Measurements from ENCODE around the gene IFIT3. TPM values are rescaled to one million over a fixed set of nuclear protein-coding genes. Genes with fewer than 3 reads are reported as not detected.
A peak's percentile ranks its signal among the peaks of the same experiment; 100 is the strongest.

The IFIT3 gene
- polyA plus RNA-seq, 1 donor from 2014 or later = 16.9 TPM

GRCh38 chr10:89297791-89298190 is 30.0 kb upstream of the IFIT3 start:
- Mint-ChIP-seq H3K4me1 (peaks cover 27 to 48% (median 30%) of the 10 kb centered on the region in 3 donors), H3K27ac (peak overlapping the region in 1 of 3 donors; percentile 37), H3K9me3 (peaks cover 3 to 9% (median 4%) of the 10 kb centered on the region in 3 donors), H3K27me3 (no peaks in the 10 kb centered on the region), H3K36me3 (no peaks in the 10 kb centered on the region), H3K4me3 (no peak overlapping the region)

GRCh38 chr10:89299031-89299430 is 28.8 kb upstream of the IFIT3 start:
- Mint-ChIP-seq H3K9me3 (peaks cover 3 to 9% (median 4%) of the 10 kb centered on the region in 3 donors), H3K27ac (no peak overlapping the region), H3K27me3 (no peaks in the 10 kb centered on the region), H3K4me1 (peaks cover 35 to 53% (median 42%) of the 10 kb centered on the region in 3 donors), H3K36me3 (no peaks in the 10 kb centered on the region), H3K4me3 (peak overlapping the region in 1 of 4 donors; percentile 39)

GRCh38 chr10:89301232-89301631 is 26.6 kb upstream of the IFIT3 start:
- Mint-ChIP-seq H3K27me3 (no peaks in the 10 kb centered on the region), H3K27ac (peak overlapping the region; percentile 97 to 98 (median 98)), H3K36me3 (peaks cover 2% of the 10 kb centered on the region), H3K4me3 (peak overlapping the region; percentile 92 to 99 (median 94)), H3K4me1 (peaks cover 32 to 50% (median 42%) of the 10 kb centered on the region in 3 donors), H3K9me3 (peaks cover 3 to 9% (median 4%) of the 10 kb centered on the region in 3 donors)

GRCh38 chr10:89301721-89302445 is 25.9 kb upstream of the IFIT3 start, which contains the start of gene IFIT2:
IFIT2 (plus strand) TSS chr10:89302046; CDS start chr10:89302124, 78 bp downstream.
- H3K4me3 Mint-ChIP-seq = peak within 1 kb of the TSS; percentile 92 to 99 (median 94)
- H3K27ac Mint-ChIP-seq = peak within 1 kb of the TSS; percentile 97 to 98 (median 98)
- H3K4me1 Mint-ChIP-seq = peaks cover 27 to 44% (median 38%) of the 10 kb centered on the region in 3 donors
- peaks cover 7% of the 10 kb centered on the region for H3K36me3 Mint-ChIP-seq
- H3K9me3 Mint-ChIP-seq = peaks cover 3 to 9% (median 4%) of the 10 kb centered on the region in 3 donors
- no peaks in the 10 kb centered on the region for H3K27me3 Mint-ChIP-seq

GRCh38 chr10:89302625-89303024 is 25.2 kb upstream of the IFIT3 start:
- Mint-ChIP-seq H3K27ac (peak overlapping the region in 2 of 3 donors; percentile 97 to 98), H3K27me3 (no peaks in the 10 kb centered on the region), H3K4me1 (peaks cover 28 to 43% (median 38%) of the 10 kb centered on the region in 3 donors), H3K4me3 (peak overlapping the region; percentile 92 to 99 (median 94)), H3K9me3 (peaks cover 3 to 9% (median 4%) of the 10 kb centered on the region in 3 donors), H3K36me3 (peaks cover 12% of the 10 kb centered on the region)

GRCh38 chr10:89303161-89303560 is 24.6 kb upstream of the IFIT3 start:
- Mint-ChIP-seq H3K27me3 (no peaks in the 10 kb centered on the region), H3K36me3 (peaks cover 18% of the 10 kb centered on the region), H3K9me3 (peaks cover 3 to 9% (median 4%) of the 10 kb centered on the region in 3 donors), H3K4me3 (peak overlapping the region; percentile 92 to 99 (median 94)), H3K4me1 (peaks cover 28 to 43% (median 38%) of the 10 kb centered on the region in 3 donors), H3K27ac (peak overlapping the region in 2 of 3 donors; percentile 23 to 97)

GRCh38 chr10:89304026-89304425 is 23.8 kb upstream of the IFIT3 start:
- Mint-ChIP-seq H3K36me3 (peaks cover 20% of the 10 kb centered on the region), H3K27me3 (no peaks in the 10 kb centered on the region), H3K4me3 (peak overlapping the region in 3 of 4 donors; percentile 93 to 99 (median 96)), H3K4me1 (peaks cover 28 to 42% (median 38%) of the 10 kb centered on the region in 3 donors), H3K9me3 (peaks cover 3 to 7% (median 4%) of the 10 kb centered on the region in 3 donors), H3K27ac (peak overlapping the region in 1 of 3 donors; percentile 39)

- H3K27me3 Mint-ChIP-seq = no peaks in the 10 kb centered on the region
- peaks cover 28 to 38% (median 38%) of the 10 kb centered on the region in 3 donors for H3K4me1 Mint-ChIP-seq
- no peak overlapping the region for H3K27ac Mint-ChIP-seq
- peaks cover under 1 to 2% (median 1%) of the 10 kb centered on the region in 3 donors for H3K9me3 Mint-ChIP-seq
- H3K36me3 Mint-ChIP-seq = peaks cover 20% of the 10 kb centered on the region
- peak overlapping the region in 2 of 4 donors; percentile 96 to 99 for H3K4me3 Mint-ChIP-seq
Observed at GRCh38 chr10:89304446-89304845, 23.4 kb upstream of the IFIT3 start.

GRCh38 chr10:89304925-89305324 is 22.9 kb upstream of the IFIT3 start:
- Mint-ChIP-seq H3K36me3 (peaks cover 22% of the 10 kb centered on the region), H3K4me3 (no peak overlapping the region), H3K4me1 (peaks cover 31 to 39% (median 36%) of the 10 kb centered on the region in 3 donors), H3K27me3 (no peaks in the 10 kb centered on the region), H3K9me3 (no peaks in the 10 kb centered on the region), H3K27ac (no peak overlapping the region)

- Mint-ChIP-seq H3K9me3 (no peaks in the 10 kb centered on the region), H3K27ac (peak overlapping the region in 1 of 3 donors; percentile 60), H3K4me3 (no peak overlapping the region)
Observed at GRCh38 chr10:89305766-89306433, 21.9 kb upstream of the IFIT3 start.

GRCh38 chr10:89306434-89307268 is 21.1 kb upstream of the IFIT3 start:
- Mint-ChIP-seq H3K36me3 (peaks cover 23% of the 10 kb centered on the region), H3K4me3 (no peak overlapping the region), H3K4me1 (peaks cover 26 to 33% (median 28%) of the 10 kb centered on the region in 3 donors), H3K27me3 (no peaks in the 10 kb centered on the region), H3K27ac (no peak overlapping the region), H3K9me3 (no peaks in the 10 kb centered on the region)

More at GRCh38 chr10:89305766-89306433, 21.9 kb upstream of the IFIT3 start:
- Mint-ChIP-seq H3K4me1 (peaks cover 30 to 37% (median 36%) of the 10 kb centered on the region in 3 donors), H3K27me3 (no peaks in the 10 kb centered on the region), H3K36me3 (peaks cover 23% of the 10 kb centered on the region)

GRCh38 chr10:89307269-89307577 is 20.6 kb upstream of the IFIT3 start:
- Mint-ChIP-seq H3K27ac (no peak overlapping the region), H3K9me3 (no peaks in the 10 kb centered on the region), H3K4me3 (no peak overlapping the region), H3K36me3 (peaks cover 23% of the 10 kb centered on the region), H3K27me3 (no peaks in the 10 kb centered on the region), H3K4me1 (peaks cover 21 to 31% (median 23%) of the 10 kb centered on the region in 3 donors)

GRCh38 chr10:89308266-89308665 is 19.5 kb upstream of the IFIT3 start:
- H3K4me1 Mint-ChIP-seq = peaks cover 13 to 22% (median 15%) of the 10 kb centered on the region in 3 donors
- no peaks in the 10 kb centered on the region for H3K27me3 Mint-ChIP-seq
- peaks cover 23% of the 10 kb centered on the region for H3K36me3 Mint-ChIP-seq
- no peak overlapping the region for H3K27ac Mint-ChIP-seq
- no peaks in the 10 kb centered on the region for H3K9me3 Mint-ChIP-seq
- H3K4me3 Mint-ChIP-seq = no peak overlapping the region

- Mint-ChIP-seq H3K4me1 (peaks cover 12 to 18% (median 12%) of the 10 kb centered on the region in 3 donors), H3K4me3 (no peak overlapping the region), H3K9me3 (no peaks in the 10 kb centered on the region)
Observed at GRCh38 chr10:89308736-89309135, 19.1 kb upstream of the IFIT3 start.

More at GRCh38 chr10:89308736-89309135, 19.1 kb upstream of the IFIT3 start:
- Mint-ChIP-seq H3K27me3 (no peaks in the 10 kb centered on the region), H3K36me3 (peaks cover 26% of the 10 kb centered on the region), H3K27ac (no peak overlapping the region)
